ENCODE measurements around the gene APOBR. TPM values are rescaled to one million over a fixed set of nuclear protein-coding genes. Genes with fewer than 3 reads are reported as not detected.

The APOBR gene
- total RNA-seq, 4 donors from 2014 or later, result 0.88 to 2.0 (median 1.6) TPM

GRCh38 chr16:28511801-28512789 lies 17.7 kb downstream of the APOBR start:
- TF ChIP-seq, protein P1, sequence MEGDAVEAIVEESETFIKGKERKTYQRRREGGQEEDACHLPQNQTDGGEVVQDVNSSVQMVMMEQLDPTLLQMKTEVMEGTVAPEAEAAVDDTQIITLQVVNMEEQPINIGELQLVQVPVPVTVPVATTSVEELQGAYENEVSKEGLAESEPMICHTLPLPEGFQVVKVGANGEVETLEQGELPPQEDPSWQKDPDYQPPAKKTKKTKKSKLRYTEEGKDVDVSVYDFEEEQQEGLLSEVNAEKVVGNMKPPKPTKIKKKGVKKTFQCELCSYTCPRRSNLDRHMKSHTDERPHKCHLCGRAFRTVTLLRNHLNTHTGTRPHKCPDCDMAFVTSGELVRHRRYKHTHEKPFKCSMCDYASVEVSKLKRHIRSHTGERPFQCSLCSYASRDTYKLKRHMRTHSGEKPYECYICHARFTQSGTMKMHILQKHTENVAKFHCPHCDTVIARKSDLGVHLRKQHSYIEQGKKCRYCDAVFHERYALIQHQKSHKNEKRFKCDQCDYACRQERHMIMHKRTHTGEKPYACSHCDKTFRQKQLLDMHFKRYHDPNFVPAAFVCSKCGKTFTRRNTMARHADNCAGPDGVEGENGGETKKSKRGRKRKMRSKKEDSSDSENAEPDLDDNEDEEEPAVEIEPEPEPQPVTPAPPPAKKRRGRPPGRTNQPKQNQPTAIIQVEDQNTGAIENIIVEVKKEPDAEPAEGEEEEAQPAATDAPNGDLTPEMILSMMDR (IDR thresholded peaks at IDR 0.05), result no peak
- no peak for TF ChIP-seq POLR2A (IDR thresholded peaks at IDR 0.05)
- intact Hi-C loops (cut with DNase I; ENCODE audit: low total_unique reads), result no loop called here
- H3K4me3 ChIP-seq (ENCODE audit: low read depth, poor library complexity, severe bottlenecking), result no peak overlapping the region
- 89 to 90% methylated on average over 21 of the region's 21 CpGs for WGBS, 2 donors
- no peak for DNase-seq (ENCODE audit: low spot score in 2 of 2)

DNA sequence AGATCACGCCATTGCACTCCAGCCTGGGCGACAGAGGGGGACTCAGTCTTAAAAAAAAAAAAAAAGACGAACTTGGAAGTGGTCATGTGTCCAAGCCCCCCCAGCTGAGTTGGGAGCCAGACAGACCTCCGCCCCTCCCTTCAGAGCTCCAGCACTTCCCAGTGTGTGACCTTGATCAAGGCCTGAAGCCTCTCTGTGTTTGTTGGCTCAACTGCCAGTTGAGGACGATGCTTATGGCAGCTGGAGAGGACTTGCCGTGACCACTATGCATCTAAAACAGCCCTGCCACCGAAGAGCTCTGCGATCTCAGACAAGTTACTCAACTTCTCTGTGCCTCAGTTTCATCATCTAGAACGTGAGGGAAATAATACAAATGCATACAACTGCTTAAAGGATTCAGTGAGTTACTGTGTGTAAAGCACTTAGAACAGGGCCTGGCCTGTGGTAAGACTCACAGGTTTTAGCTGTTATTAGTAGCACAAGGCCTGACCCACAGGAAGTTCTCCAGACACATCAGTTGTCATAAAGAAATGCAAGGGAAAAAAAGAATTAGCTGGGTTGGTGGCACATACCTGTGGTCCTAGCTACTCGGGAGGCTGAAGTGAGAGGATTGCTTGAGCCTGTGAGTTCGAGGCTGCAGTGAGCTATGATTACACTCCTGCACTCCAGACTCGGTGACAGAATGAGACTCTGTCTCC lies 19.2 kb downstream of the APOBR start:
- intact Hi-C loops (cut with DNase I; ENCODE audit: low total_unique reads), result no loop called here
- TF ChIP-seq, protein P1 (IDR thresholded peaks at IDR 0.05), result no peak
- TF ChIP-seq POLR2A (IDR thresholded peaks at IDR 0.05), result no peak
- WGBS, 2 donors, result 85 to 88% methylated on average over 12 of the region's 12 CpGs
- DNase-seq (ENCODE audit: low spot score in 2 of 2), result no peak
- H3K4me3 ChIP-seq (ENCODE audit: low read depth, poor library complexity, severe bottlenecking), result no peak overlapping the region

GRCh38 chr16:28514246-28514645 lies 19.8 kb downstream of the APOBR start:
- no peak for DNase-seq (ENCODE audit: low spot score in 2 of 2)
- WGBS, 2 donors, result 79 to 81% methylated on average over 6 to 7 of the region's 7 CpGs
- no peak overlapping the region for H3K4me3 ChIP-seq (ENCODE audit: low read depth, poor library complexity, severe bottlenecking)

DNA sequence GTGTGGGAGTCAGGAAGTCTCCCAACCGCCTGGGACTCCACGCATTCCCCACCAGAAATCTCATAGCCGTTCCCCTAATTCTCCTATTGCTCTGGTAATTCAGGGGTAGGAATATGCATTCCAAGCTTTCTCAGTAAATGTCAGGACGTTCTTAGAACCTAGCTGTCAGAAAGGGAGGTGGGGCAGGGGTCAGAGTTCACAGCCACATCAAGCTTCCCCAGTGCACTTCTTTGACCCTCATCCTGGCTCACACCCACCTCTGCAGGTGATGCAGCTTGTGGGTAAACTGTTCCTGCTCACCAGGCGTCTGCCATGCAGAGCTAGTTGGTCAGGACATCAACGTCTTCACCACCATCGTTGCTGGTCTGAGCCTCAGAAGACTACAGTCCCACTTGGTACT lies 26.2 kb downstream of the APOBR start:
- 78 to 79% methylated on average over 7 of the region's 7 CpGs for WGBS, 2 donors
- TF ChIP-seq, protein P1 (IDR thresholded peaks at IDR 0.05), result no peak
- TF ChIP-seq POLR2A (IDR thresholded peaks at IDR 0.05), result no peak
- intact Hi-C loops (cut with DNase I; ENCODE audit: low total_unique reads), result no loop called here
- DNase-seq (ENCODE audit: low spot score in 2 of 2), result no peak
- H3K4me3 ChIP-seq (ENCODE audit: low read depth, poor library complexity, severe bottlenecking), result no peak overlapping the region

More at GRCh38 chr16:28514246-28514645, 19.8 kb downstream of the APOBR start:
- intact Hi-C loops (cut with DNase I; ENCODE audit: low total_unique reads), result no loop called here
- TF ChIP-seq, protein P1 (IDR thresholded peaks at IDR 0.05), result no peak
- no peak for TF ChIP-seq POLR2A (IDR thresholded peaks at IDR 0.05)

GRCh38 chr16:28521436-28521835 lies 27.0 kb downstream of the APOBR start:
- TF ChIP-seq, protein P1 (IDR thresholded peaks at IDR 0.05), result no peak
- 87% methylated on average over 6 of the region's 6 CpGs for WGBS, 2 donors
- intact Hi-C loops (cut with DNase I; ENCODE audit: low total_unique reads), result no loop called here

More at GRCh38 chr16:28521436-28521835, 27.0 kb downstream of the APOBR start:
- DNase-seq (ENCODE audit: low spot score in 2 of 2), result no peak
- no peak overlapping the region for H3K4me3 ChIP-seq (ENCODE audit: low read depth, poor library complexity, severe bottlenecking)
